ENCODE data around the gene FNIP2.

DNA sequence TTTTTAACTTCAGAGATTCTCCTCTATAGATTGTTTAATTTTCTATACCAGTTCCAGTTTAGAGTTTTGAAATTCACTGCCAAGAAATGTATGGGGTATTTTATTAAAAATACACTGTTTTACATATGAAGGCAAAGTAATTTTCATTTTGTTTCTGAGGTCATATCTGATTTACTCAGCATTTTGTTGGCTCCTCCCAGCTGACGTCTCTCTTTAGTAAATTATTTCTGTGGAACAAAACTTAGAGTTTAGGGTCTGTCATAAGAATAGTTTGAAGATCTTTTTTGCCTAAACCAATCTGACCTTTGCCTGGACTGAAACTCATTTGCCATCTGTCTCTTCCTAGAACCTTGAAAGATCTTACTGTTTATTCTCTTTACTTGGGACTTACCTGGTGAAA lies 16.9 kb downstream of the FNIP2 start:
- TF ChIP-seq, protein P1, sequence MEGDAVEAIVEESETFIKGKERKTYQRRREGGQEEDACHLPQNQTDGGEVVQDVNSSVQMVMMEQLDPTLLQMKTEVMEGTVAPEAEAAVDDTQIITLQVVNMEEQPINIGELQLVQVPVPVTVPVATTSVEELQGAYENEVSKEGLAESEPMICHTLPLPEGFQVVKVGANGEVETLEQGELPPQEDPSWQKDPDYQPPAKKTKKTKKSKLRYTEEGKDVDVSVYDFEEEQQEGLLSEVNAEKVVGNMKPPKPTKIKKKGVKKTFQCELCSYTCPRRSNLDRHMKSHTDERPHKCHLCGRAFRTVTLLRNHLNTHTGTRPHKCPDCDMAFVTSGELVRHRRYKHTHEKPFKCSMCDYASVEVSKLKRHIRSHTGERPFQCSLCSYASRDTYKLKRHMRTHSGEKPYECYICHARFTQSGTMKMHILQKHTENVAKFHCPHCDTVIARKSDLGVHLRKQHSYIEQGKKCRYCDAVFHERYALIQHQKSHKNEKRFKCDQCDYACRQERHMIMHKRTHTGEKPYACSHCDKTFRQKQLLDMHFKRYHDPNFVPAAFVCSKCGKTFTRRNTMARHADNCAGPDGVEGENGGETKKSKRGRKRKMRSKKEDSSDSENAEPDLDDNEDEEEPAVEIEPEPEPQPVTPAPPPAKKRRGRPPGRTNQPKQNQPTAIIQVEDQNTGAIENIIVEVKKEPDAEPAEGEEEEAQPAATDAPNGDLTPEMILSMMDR (IDR thresholded peaks at IDR 0.05 in 2 of 3, conservative IDR thresholded peaks at IDR 0.05 in 1 of 3; ENCODE audit: control insufficient read depth in 2 of 3, extremely low read depth in 1 of 3, insufficient read depth in 1 of 3, low read depth in 3 of 3, low read length in 3 of 3), result no peak
- TF ChIP-seq RB1 (IDR thresholded peaks at IDR 0.05; ENCODE audit: borderline replicate concordance) (no peak), SIN3A (IDR thresholded peaks at IDR 0.05; ENCODE audit: low read depth, low read length) (no peak), SMARCA5 (IDR thresholded peaks at IDR 0.05) (no peak)

Measured in GM12878 (cell line).